IPS-18a (cell line): ENCODE measurements around the gene SPDYE1.
"Not testable (repeated sequence)": the region's sequence is repeated elsewhere in the genome, so short reads cannot be mapped to it uniquely, and the experiment has no call there.

ENCODE experiments used
- H3K27ac ChIP-seq: one replicate; pipeline ENCODE4 v1.5.1; 2013; ENCODE audit warnings: low read length
- H3K27me3 ChIP-seq: one replicate; pipeline ENCODE4 v1.6.1; 2013; ENCODE audit warnings: mild to moderate bottlenecking, low read length; ENCODE audit not compliant: control insufficient read depth, insufficient read depth
- H3K36me3 ChIP-seq: one replicate; pipeline ENCODE4 v1.6.1; 2013; ENCODE audit warnings: low read depth, low read length; ENCODE audit not compliant: control insufficient read depth
- H3K4me1 ChIP-seq: one replicate; pipeline ENCODE4 v1.6.1; 2013; ENCODE audit warnings: low read depth, low read length; ENCODE audit not compliant: control insufficient read depth
- H3K4me3 ChIP-seq: one replicate; pipeline ENCODE4 v1.5.1; 2013; ENCODE audit warnings: low read length
- H3K9ac ChIP-seq: one replicate; pipeline ENCODE4 v1.6.1; 2013; ENCODE audit warnings: mild to moderate bottlenecking, low read length, moderate library complexity
- H3K9me3 ChIP-seq: one replicate; pipeline ENCODE4 v1.6.1; 2013; ENCODE audit warnings: low read depth, low read length; ENCODE audit not compliant: control insufficient read depth

The SPDYE1 gene

GRCh38 chr7:44015090-44015489 is 17.4 kb downstream of the SPDYE1 start:
- H3K27ac ChIP-seq, H3K9me3 ChIP-seq: not testable (repeated sequence)

GRCh38 chr7:44018857-44019807 is 21.4 kb downstream of the SPDYE1 start:
- H3K27me3 ChIP-seq, H3K36me3 ChIP-seq, H3K27ac ChIP-seq: not testable (repeated sequence)

More at GRCh38 chr7:44015090-44015489, 17.4 kb downstream of the SPDYE1 start:
- not testable (repeated sequence) for H3K9ac ChIP-seq, H3K4me3 ChIP-seq, H3K27me3 ChIP-seq, H3K4me1 ChIP-seq, H3K36me3 ChIP-seq

GRCh38 chr7:44019825-44020224 is 22.1 kb downstream of the SPDYE1 start:
- not testable (repeated sequence) for H3K9ac ChIP-seq, H3K27ac ChIP-seq, H3K36me3 ChIP-seq, H3K27me3 ChIP-seq, H3K4me3 ChIP-seq, H3K4me1 ChIP-seq, H3K9me3 ChIP-seq

More at GRCh38 chr7:44018857-44019807, 21.4 kb downstream of the SPDYE1 start:
- H3K9me3 ChIP-seq, H3K4me1 ChIP-seq: not testable (repeated sequence)
- peak overlapping the region; percentile 74 for H3K4me3 ChIP-seq
- peak overlapping the region; percentile 62 for H3K9ac ChIP-seq

- not testable (repeated sequence) for H3K27ac ChIP-seq, H3K36me3 ChIP-seq, H3K9me3 ChIP-seq
Measured at GRCh38 chr7:44022069-44022468, 24.4 kb downstream of the SPDYE1 start.

GRCh38 chr7:44022796-44023467 is 25.2 kb downstream of the SPDYE1 start:
- not testable (repeated sequence) for H3K27ac ChIP-seq, H3K27me3 ChIP-seq, H3K4me3 ChIP-seq, H3K36me3 ChIP-seq, H3K9me3 ChIP-seq, H3K4me1 ChIP-seq, H3K9ac ChIP-seq

More at GRCh38 chr7:44022069-44022468, 24.4 kb downstream of the SPDYE1 start:
- H3K4me1 ChIP-seq, H3K4me3 ChIP-seq, H3K9ac ChIP-seq, H3K27me3 ChIP-seq: not testable (repeated sequence)

- not testable (repeated sequence) for H3K9ac ChIP-seq, H3K4me3 ChIP-seq, H3K27ac ChIP-seq, H3K36me3 ChIP-seq, H3K4me1 ChIP-seq, H3K27me3 ChIP-seq, H3K9me3 ChIP-seq
Measured at GRCh38 chr7:44029433-44029832, 31.7 kb downstream of the SPDYE1 start.

GRCh38 chr7:44030029-44030428 is 32.3 kb downstream of the SPDYE1 start:
- not testable (repeated sequence) for H3K36me3 ChIP-seq, H3K4me3 ChIP-seq, H3K9me3 ChIP-seq, H3K27ac ChIP-seq, H3K27me3 ChIP-seq, H3K4me1 ChIP-seq, H3K9ac ChIP-seq

- not testable (repeated sequence) for H3K36me3 ChIP-seq, H3K27me3 ChIP-seq, H3K4me3 ChIP-seq, H3K9me3 ChIP-seq, H3K4me1 ChIP-seq, H3K27ac ChIP-seq, H3K9ac ChIP-seq
Measured at GRCh38 chr7:44031319-44031718, 33.6 kb downstream of the SPDYE1 start.

- H3K27me3 ChIP-seq, H3K9me3 ChIP-seq, H3K4me3 ChIP-seq, H3K27ac ChIP-seq, H3K9ac ChIP-seq, H3K4me1 ChIP-seq, H3K36me3 ChIP-seq: not testable (repeated sequence)
Measured at GRCh38 chr7:44032031-44032430, 34.3 kb downstream of the SPDYE1 start.

GRCh38 chr7:44033971-44034844 is 36.5 kb downstream of the SPDYE1 start:
- not testable (repeated sequence) for H3K9ac ChIP-seq, H3K9me3 ChIP-seq, H3K4me1 ChIP-seq, H3K27ac ChIP-seq, H3K27me3 ChIP-seq, H3K36me3 ChIP-seq, H3K4me3 ChIP-seq

GRCh38 chr7:44036364-44036763 is 38.7 kb downstream of the SPDYE1 start:
- not testable (repeated sequence) for H3K4me1 ChIP-seq, H3K27ac ChIP-seq, H3K36me3 ChIP-seq, H3K9ac ChIP-seq, H3K9me3 ChIP-seq, H3K4me3 ChIP-seq
- H3K27me3 ChIP-seq: peaks cover 13% of the 10 kb centered on the region
